Measurements from ENCODE around the gene STK4.
"Not testable (repeated sequence)": the region's sequence is repeated elsewhere in the genome, so short reads cannot be mapped to it uniquely, and the experiment has no call there.

Gene STK4

GRCh38 chr20:45055056-45055455, 88.7 kb downstream of the STK4 start:
- DNase-seq (ENCODE audit: low spot score) = no peak

GRCh38 chr20:45056473-45057173, 90.3 kb downstream of the STK4 start:
- DNase-seq (ENCODE audit: low spot score) = no peak

- no peak for DNase-seq (ENCODE audit: low spot score)
These were observed 92.0 kb downstream of the STK4 start for GRCh38 chr20:45058168-45058850.

- DNase-seq (ENCODE audit: low spot score) = no peak
These were observed 92.9 kb downstream of the STK4 start for GRCh38 chr20:45059022-45059728.

GRCh38 chr20:45060294-45060693, 94.0 kb downstream of the STK4 start:
- no peak for DNase-seq (ENCODE audit: low spot score)

GRCh38 chr20:45061244-45061643, 94.9 kb downstream of the STK4 start:
- DNase-seq (ENCODE audit: low spot score) = no peak

- DNase-seq (ENCODE audit: low spot score) = not testable (repeated sequence)
These were observed 96.8 kb downstream of the STK4 start for GRCh38 chr20:45063107-45063506.

GRCh38 chr20:45064812-45065211, 98.5 kb downstream of the STK4 start:
- no peak for DNase-seq (ENCODE audit: low spot score)

GRCh38 chr20:45066372-45066771, 100.1 kb downstream of the STK4 start:
- no peak for DNase-seq (ENCODE audit: low spot score)

GRCh38 chr20:45067087-45067486, 100.8 kb downstream of the STK4 start:
- DNase-seq (ENCODE audit: low spot score) = no peak

GRCh38 chr20:45067558-45067957, 101.2 kb downstream of the STK4 start:
- no peak for DNase-seq (ENCODE audit: low spot score)

GRCh38 chr20:45069261-45069660, 102.9 kb downstream of the STK4 start:
- DNase-seq (ENCODE audit: low spot score) = no peak

GRCh38 chr20:45070932-45071632, 104.8 kb downstream of the STK4 start:
- no peak for DNase-seq (ENCODE audit: low spot score)

- no peak for DNase-seq (ENCODE audit: low spot score)
These were observed 105.8 kb downstream of the STK4 start for GRCh38 chr20:45072066-45072465.

GRCh38 chr20:45073221-45073620, 106.9 kb downstream of the STK4 start:
- DNase-seq (ENCODE audit: low spot score) = no peak

- no peak for DNase-seq (ENCODE audit: low spot score)
These were observed 111.2 kb downstream of the STK4 start for GRCh38 chr20:45077559-45077958.

GRCh38 chr20:45080867-45081624, 114.7 kb downstream of the STK4 start:
- peak; percentile 7 for DNase-seq (ENCODE audit: low spot score)

- DNase-seq (ENCODE audit: low spot score) = no peak
These were observed 116.2 kb downstream of the STK4 start for GRCh38 chr20:45082468-45082867.

- no peak for DNase-seq (ENCODE audit: low spot score)
These were observed 116.8 kb downstream of the STK4 start for GRCh38 chr20:45083127-45083526.

GRCh38 chr20:45085289-45085688, 119.0 kb downstream of the STK4 start:
- DNase-seq (ENCODE audit: low spot score) = no peak

- no peak for DNase-seq (ENCODE audit: low spot score)
These were observed 119.6 kb downstream of the STK4 start for GRCh38 chr20:45085867-45086266.

All from hematopoietic multipotent progenitor cell treated with erythropoietin and hydrocortisone succinate and interleukin-3 and kit ligand, for 15 days (in vitro differentiated cells).